ENCODE data around the gene E2F1. TPM values are rescaled to one million over a fixed set of nuclear protein-coding genes. Genes with fewer than 3 reads are reported as not detected.

The E2F1 gene
- total RNA-seq: 10.4 and 24.3 TPM in 2 replicates

DNA sequence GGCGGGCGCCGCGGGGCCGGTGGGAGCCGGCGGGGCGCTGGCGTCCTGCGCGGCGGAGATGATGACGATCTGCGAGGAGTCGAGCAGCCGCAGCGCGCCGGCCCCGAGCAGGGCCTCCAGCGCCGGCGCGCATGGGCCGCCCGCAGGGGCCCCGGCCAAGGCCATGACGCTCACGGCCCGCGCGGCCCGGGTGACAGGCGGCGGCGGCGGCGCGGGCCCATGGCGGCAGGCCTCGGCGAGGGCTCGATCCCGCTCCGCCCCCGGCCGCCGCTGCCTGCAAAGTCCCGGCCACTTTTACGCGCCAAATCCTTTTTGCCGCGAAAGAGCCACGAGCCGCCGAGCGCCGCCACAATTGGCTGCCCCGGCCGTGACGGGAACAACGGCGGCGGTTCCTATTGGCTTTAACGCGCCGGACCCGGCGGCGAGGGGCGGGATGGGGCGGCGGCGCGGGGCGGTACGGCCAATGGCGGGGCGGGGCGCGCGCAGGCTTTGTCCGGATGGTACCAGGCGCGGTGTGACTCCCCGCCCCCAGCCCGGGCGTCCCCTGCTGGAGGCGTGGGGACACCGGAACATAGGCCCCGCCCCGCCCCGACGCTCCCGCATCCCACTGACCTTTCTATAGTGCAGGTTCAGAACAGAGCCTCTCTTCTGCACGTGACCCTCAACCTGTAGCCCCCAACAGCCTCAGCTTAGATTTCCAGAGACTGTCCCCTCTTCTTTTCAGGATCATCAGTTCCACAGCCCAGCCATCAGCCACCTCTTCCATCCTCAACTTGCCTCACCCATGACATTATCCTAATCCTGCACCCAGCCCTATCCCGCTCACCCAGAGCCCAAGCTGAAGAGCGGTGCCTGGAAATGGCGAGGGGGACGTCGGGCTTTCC is at the start of gene E2F1:
TSS of gene E2F1 (minus strand) at position 286 of the 884 bp plus-strand sequence. CDS start at position 165, 121 bp downstream.

GRCh38 chr20:33731693-33732165 is 45.5 kb upstream of the E2F1 start, which contains the start of gene ZNF341:
Gene ZNF341, plus strand, starts transcription at chr20:33731996. Its CDS starts 26 bp downstream, at chr20:33732022.

DNA sequence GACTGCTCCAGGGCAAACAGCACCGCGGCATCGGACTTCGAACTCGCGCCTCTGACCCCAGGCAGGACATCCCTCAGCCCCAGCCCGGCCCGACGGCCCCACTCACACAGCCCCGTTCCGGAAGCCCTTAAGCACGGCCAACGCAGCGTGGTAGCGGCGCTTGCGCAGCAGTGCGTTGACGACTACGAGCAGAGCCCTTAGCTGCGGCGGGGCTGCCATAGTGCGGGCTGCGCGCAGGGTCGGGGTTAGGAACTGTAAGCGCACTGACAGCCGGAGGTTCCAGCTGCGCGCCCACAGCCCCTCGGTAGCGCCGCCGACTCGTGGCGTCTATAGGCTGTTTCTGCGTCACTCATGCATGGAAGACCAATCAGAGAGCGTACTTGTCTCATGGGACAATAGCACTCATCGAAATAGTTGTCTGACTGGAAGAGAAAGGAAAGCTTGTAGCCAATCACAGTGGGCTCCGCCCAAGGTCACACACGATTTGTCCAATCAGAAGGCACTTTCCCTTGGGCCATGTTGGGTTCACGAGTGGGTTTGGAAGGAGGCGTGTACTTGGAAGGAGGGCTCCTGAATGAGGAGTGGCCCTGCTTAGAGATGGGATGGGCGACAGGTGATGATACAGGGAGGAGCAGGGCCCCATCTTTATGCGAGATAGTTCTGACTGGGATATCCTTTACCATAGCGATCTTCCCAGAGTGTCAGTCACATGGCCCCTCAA is 34.0 kb upstream of the E2F1 start, which contains the start of gene PXMP4:
TSS of gene PXMP4 (minus strand) at position 322 of the 721 bp plus-strand sequence. CDS start at position 219, 103 bp downstream.

DNA sequence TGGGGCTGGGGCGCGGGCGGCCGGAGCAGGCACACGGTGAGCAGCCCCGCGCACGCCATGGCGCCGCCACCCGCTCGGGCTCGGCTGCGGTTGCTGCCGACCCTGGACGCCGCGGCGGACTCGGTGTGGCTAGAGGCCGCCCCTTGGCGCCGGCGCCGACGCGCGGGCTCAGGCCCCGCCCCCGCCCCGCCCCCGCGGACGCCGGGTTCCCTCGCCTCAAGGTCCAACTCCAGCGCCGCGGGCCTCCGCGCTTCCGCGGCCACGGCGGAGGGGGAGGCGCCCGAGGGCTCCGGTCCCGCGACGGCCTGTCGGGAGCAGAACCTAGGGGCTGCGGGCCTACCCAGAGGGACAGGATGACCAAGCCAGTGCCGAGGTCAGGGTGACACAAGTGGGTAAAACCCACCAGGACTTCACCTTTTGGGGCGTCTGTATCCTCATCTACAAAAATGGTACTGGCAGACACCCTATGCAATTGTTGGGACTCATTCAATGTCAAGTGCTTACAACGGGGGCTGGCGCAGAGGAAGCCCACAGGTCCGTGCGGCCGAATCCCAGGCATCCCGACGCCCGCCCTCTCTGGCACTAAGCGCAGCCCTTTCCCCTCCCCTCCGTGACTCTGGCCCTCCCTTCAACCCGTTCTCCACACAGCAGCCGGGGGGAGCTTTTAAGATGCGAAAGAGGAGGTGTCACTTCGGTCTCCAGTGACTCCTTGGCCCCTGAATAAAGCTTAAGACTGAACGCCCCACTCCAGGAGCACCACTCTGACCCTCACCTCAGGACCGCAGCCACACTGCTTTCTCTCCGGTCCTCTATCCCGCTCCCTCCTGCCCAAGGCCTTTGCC is 11.7 kb downstream of the E2F1 start, which contains the start of gene NECAB3:
TSS of gene NECAB3 (minus strand) at position 135 of the 842 bp plus-strand sequence. CDS start at position 59, 76 bp downstream.

DNA sequence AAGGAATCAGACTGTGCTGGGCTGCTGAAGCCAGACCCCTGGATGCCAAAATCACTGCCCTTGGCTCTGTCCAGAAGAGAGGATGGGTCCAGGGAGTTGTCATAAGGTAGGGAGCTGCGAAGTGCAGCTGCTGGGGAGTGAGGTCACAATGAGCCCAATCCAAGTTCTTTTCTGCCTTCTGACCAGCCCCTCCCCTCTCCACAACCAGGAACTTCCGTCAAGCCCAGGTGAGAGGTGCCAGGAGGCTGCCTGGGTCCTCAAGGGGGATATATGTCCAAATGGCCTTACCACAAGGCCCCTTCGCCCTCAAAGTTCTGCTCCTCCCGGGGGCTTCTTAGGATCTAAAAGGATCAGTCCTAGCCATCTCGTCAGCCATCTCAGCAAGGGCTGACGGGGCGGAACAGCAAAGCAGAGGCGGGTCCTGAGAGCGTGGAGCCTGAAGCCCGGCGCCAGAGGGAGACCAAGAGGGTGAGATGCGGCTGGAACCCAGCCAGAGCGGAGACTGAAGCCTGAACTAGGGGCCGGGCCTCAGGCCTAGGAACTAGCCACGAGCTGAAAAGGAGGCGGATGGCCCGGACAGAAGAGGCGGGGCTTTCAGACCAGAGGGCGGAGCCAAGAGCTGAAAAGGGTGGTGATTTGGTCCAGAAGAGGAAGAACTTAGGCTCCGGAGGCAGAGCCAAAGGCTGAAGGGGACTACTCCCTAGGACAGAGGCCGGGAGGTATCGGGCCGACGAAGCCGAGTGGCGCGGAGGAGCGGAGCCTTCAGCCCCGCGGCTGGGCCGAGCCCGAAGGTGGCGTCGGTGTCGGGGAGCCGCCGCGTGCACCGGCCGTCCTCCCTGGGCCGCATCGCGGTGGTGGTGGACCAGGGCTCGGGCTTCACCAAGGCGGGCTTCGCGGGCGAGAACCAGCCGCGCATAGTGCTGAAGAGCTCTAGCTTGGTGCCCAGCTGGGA is 19.6 kb downstream of the E2F1 start, which contains the start of gene ACTL10:
TSS of gene ACTL10 (plus strand) at position 651 of the 952 bp plus-strand sequence. CDS start 555 bp downstream, outside the sequence.

DNA sequence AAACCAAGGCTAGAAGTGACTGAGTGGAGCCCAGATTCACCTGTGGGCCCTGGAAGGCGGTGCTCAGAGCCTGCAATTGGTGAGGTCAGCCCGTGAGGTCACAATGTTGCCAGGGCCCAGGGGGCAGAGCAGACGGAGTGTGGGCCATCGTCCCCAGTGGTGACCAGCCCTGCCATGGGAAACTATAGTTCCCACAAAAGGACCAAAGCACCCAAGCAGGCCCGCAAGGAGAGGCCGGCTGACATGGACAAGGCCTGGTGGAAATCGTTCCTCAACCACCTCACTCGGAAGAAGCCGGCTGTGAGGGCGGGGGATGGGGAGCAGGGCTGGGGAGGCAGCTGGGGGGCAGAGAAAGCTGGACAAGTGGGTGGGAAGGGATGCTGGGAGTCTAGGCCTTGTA is 24.0 kb downstream of the E2F1 start, which contains the start of gene C20orf144:
TSS of gene C20orf144 (plus strand) at position 156 of the 400 bp plus-strand sequence. CDS start at position 175, 19 bp downstream.

Other genes starting within 250 kb of the E2F1 start
- gene SNTA1, start 242.6 kb downstream of the E2F1 start, total RNA-seq: 15.7 and 20.7 TPM in 2 replicates
- 4.3 and 6.5 TPM in 2 replicates for gene CBFA2T2, start 196.3 kb downstream of the E2F1 start, total RNA-seq
- gene C20orf144, start 24.1 kb downstream of the E2F1 start, total RNA-seq: under 0.01 and 0.11 TPM in 2 replicates
- 2.1 and 2.7 TPM in 2 replicates for gene ACTL10, start 19.4 kb downstream of the E2F1 start, total RNA-seq
- gene NECAB3, start 12.0 kb downstream of the E2F1 start, total RNA-seq: 27.7 and 29.9 TPM in 2 replicates
- gene PXMP4, start 33.9 kb upstream of the E2F1 start, total RNA-seq: 5.1 and 6.5 TPM in 2 replicates
- 1.00 and 1.2 TPM in 2 replicates for gene ZNF341, start 45.6 kb upstream of the E2F1 start, total RNA-seq
- 39.6 and 40.3 TPM in 2 replicates for gene CHMP4B, start 125.0 kb upstream of the E2F1 start, total RNA-seq